Panc1 (cell line): ENCODE measurements around the gene ARHGEF17.

Source experiments
- POLR2AphosphoS5 ChIP-seq: IDR thresholded peaks from 2 replicates; pipeline ENCODE4 v1.6.1; 2012; ENCODE audit warnings: mild to moderate bottlenecking, low read depth, low read length, moderate library complexity
- TF ChIP-seq, protein P1 (sequence below): fragments of 450-650 bp; IDR thresholded peaks from 2 replicates; pipeline ENCODE4 v1.5.1; 2017; ENCODE audit warnings: mild to moderate bottlenecking
- TF ChIP-seq, protein P2 (sequence below), 2 experiments: IDR thresholded peaks; 2 replicates each; pipeline ENCODE4 v1.6.1; 2011 to 2012; ENCODE audit warnings: low read depth in 2 of 2, control low read depth in 1 of 2, low read length in 1 of 2, mild to moderate bottlenecking in 1 of 2, moderate library complexity in 1 of 2; ENCODE audit not compliant: insufficient read depth in 1 of 2

DNA sequence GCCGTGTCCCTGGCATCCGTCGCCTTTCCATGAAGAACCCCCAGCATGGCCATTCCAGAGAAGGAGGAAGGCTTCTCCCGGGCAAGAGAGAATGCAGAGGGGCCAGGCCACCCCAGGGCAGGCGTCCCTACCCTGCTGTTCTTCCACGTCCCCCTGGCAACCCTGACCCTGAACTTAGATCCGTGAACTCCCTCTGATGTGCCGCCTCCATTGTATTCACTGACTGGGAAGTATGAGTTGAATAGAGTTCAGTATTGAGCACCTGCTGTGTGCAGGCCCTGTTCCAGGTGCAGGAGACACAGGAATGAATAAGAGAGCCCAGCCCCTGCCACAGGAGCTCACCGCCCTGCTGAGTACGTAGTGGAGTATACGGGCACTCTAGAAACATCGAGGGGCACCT lies 39.0 kb downstream of the ARHGEF17 start:
- TF ChIP-seq, protein P1, sequence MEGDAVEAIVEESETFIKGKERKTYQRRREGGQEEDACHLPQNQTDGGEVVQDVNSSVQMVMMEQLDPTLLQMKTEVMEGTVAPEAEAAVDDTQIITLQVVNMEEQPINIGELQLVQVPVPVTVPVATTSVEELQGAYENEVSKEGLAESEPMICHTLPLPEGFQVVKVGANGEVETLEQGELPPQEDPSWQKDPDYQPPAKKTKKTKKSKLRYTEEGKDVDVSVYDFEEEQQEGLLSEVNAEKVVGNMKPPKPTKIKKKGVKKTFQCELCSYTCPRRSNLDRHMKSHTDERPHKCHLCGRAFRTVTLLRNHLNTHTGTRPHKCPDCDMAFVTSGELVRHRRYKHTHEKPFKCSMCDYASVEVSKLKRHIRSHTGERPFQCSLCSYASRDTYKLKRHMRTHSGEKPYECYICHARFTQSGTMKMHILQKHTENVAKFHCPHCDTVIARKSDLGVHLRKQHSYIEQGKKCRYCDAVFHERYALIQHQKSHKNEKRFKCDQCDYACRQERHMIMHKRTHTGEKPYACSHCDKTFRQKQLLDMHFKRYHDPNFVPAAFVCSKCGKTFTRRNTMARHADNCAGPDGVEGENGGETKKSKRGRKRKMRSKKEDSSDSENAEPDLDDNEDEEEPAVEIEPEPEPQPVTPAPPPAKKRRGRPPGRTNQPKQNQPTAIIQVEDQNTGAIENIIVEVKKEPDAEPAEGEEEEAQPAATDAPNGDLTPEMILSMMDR = no peak
- no peak for TF ChIP-seq POLR2AphosphoS5
- TF ChIP-seq, protein P2, sequence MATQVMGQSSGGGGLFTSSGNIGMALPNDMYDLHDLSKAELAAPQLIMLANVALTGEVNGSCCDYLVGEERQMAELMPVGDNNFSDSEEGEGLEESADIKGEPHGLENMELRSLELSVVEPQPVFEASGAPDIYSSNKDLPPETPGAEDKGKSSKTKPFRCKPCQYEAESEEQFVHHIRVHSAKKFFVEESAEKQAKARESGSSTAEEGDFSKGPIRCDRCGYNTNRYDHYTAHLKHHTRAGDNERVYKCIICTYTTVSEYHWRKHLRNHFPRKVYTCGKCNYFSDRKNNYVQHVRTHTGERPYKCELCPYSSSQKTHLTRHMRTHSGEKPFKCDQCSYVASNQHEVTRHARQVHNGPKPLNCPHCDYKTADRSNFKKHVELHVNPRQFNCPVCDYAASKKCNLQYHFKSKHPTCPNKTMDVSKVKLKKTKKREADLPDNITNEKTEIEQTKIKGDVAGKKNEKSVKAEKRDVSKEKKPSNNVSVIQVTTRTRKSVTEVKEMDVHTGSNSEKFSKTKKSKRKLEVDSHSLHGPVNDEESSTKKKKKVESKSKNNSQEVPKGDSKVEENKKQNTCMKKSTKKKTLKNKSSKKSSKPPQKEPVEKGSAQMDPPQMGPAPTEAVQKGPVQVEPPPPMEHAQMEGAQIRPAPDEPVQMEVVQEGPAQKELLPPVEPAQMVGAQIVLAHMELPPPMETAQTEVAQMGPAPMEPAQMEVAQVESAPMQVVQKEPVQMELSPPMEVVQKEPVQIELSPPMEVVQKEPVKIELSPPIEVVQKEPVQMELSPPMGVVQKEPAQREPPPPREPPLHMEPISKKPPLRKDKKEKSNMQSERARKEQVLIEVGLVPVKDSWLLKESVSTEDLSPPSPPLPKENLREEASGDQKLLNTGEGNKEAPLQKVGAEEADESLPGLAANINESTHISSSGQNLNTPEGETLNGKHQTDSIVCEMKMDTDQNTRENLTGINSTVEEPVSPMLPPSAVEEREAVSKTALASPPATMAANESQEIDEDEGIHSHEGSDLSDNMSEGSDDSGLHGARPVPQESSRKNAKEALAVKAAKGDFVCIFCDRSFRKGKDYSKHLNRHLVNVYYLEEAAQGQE (IDR thresholded peaks at IDR 0.05; ENCODE audit: insufficient read depth in 1 of 2, low read depth in 2 of 2, low read length in 1 of 2) = no peak
